Measurements from ENCODE around the gene BRI3BP.

- TF ChIP-seq CTCF (IDR thresholded peaks at IDR 0.05) (no peak), POLR2A (IDR thresholded peaks at IDR 0.05) (no peak)
These were observed 45.7 kb downstream of the BRI3BP start for GRCh38 chr12:125038976-125039625.

All from lower leg skin (tissue), 3 donors.